Gastroesophageal sphincter (tissue), 3 donors: ENCODE data around the gene PCSK7.
"Not testable (repeated sequence)": the region's sequence is repeated elsewhere in the genome, so short reads cannot be mapped to it uniquely, and the experiment has no call there.

Experiments
- CTCF ChIP-seq, 4 experiments: fragments of 200-600 bp in 2 of 4; fragments of 450-650 bp in 2 of 4; sonication (generic) in 1 of 4; IDR thresholded peaks; one replicate each; pipeline ENCODE4 v1.5.1; 2017 to 2019; ENCODE audit warnings: antibody characterized with exemption in 4 of 4, mild to moderate bottlenecking in 2 of 4, moderate library complexity in 2 of 4
- POLR2A ChIP-seq, 2 donors: fragments of 450-650 bp; IDR thresholded peaks; one replicate each; pipeline ENCODE4 v1.6.1; 2017; ENCODE audit warnings: antibody characterized with exemption in 2 of 2, mild to moderate bottlenecking in 2 of 2, moderate library complexity in 1 of 2
- POLR2AphosphoS5 ChIP-seq: sonication (generic); formaldehyde crosslinking; IDR thresholded peaks from one replicate; pipeline ENCODE4 v1.6.1; 2017; ENCODE audit warnings: antibody characterized with exemption

GRCh38 chr11:117183178-117183577 lies 48.7 kb downstream of the PCSK7 start:
- not testable (repeated sequence) for TF ChIP-seq CTCF (IDR thresholded peaks at IDR 0.05); POLR2A (IDR thresholded peaks at IDR 0.05); POLR2AphosphoS5
